Body of pancreas (tissue), 4 donors: ENCODE measurements around the gene UTS2. TPM values are rescaled to one million over a fixed set of nuclear protein-coding genes. Genes with fewer than 3 reads are reported as not detected.

ENCODE experiments used
- ATAC-seq: fragments of 150-250 bp; one replicate; pipeline ENCODE4 v1.9.1; 2016
- DNase-seq, 4 donors: peaks; one replicate each; pipeline ENCODE4 v3.0.0-alpha.2; 2019
- H3K27ac ChIP-seq, 4 donors: fragments of 200-600 bp; sonication (generic); 1 replicate in 3 of 4; 2 replicates in 1 of 4; pipeline versions ENCODE4 v1.5.1 to v1.6.1; 2016 to 2019; ENCODE audit warnings: mild to moderate bottlenecking in 1 of 4, mixed read lengths in 1 of 4, moderate library complexity in 1 of 4
- H3K27me3 ChIP-seq, 2 donors: fragments of 200-600 bp; sonication (generic); one replicate each; pipeline ENCODE4 v1.6.0; 2016; ENCODE audit warnings: mild to moderate bottlenecking in 1 of 2
- H3K36me3 ChIP-seq, 2 donors: fragments of 200-600 bp; sonication (generic); replicated peaks in 1 of 2; 2 replicates each; pipeline ENCODE4 v1.5.1; 2016; ENCODE audit warnings: low read depth in 2 of 2; ENCODE audit not compliant: insufficient read depth in 1 of 2
- H3K4me1 ChIP-seq: fragments of 200-600 bp; sonication (generic); one replicate; pipeline ENCODE4 v1.6.0; 2016
- H3K4me3 ChIP-seq, 2 donors: fragments of 200-600 bp; sonication (generic); 1 replicate in 1 of 2; 2 replicates in 1 of 2; pipeline ENCODE4 v1.5.1; 2016 to 2019
- H3K9me3 ChIP-seq, 3 donors: fragments of 200-600 bp; sonication (generic); 1 replicate in 2 of 3; 2 replicates in 1 of 3; pipeline ENCODE4 v1.5.1; 2016
- CTCF ChIP-seq, 7 experiments: fragments of 450-650 bp in 4 of 7; fragments of 200-600 bp in 3 of 7; sonication (generic) in 3 of 7; IDR thresholded peaks; one replicate each; pipeline ENCODE4 v1.5.1; 2016 to 2019; ENCODE audit warnings: antibody characterized with exemption in 7 of 7
- POLR2A ChIP-seq, 3 donors: fragments of 450-650 bp; IDR thresholded peaks; one replicate each; pipeline ENCODE4 v1.6.1; 2016; ENCODE audit warnings: antibody characterized with exemption in 3 of 3, mild to moderate bottlenecking in 2 of 3
- WGBS, 2 donors: methylation state at CpG; one replicate each; pipeline ENCODE4 v1.1.5; 2017; 5-methylcytosine and 5-hydroxymethylcytosine counted together
- intact Hi-C: fragments of 100-400 bp; cut with DNase I; formaldehyde crosslinking; loops from one replicate; pipeline ENCODE4 v1.15.1; 2023
- total RNA-seq, 2 donors: library from RNA; depleted of rRNA; stranded (reverse); fragments of >200 nt; gene quantifications; one replicate each; pipeline ENCODE4 v1.1.0, GENCODE V29; 2016

UTS2 gene
- total RNA-seq, 2 donors from 2014 or later = not detected

GRCh38 chr1:7865978-7866377 is 13.1 kb upstream of the UTS2 start:
- ATAC-seq (no peak), DNase-seq (no peak)
- H3K27ac ChIP-seq = no peak overlapping the region
- WGBS, 2 donors = 77 to 83% methylated on average over 7 to 16 of the region's 16 CpGs
- no peaks in the 10 kb centered on the region for H3K9me3 ChIP-seq
- intact Hi-C loops = no loop called here
- H3K4me3 ChIP-seq = no peak overlapping the region
- H3K27me3 ChIP-seq = peaks cover 0 to 5% of the 10 kb centered on the region in 2 donors
- no peaks in the 10 kb centered on the region for H3K4me1 ChIP-seq
- H3K36me3 ChIP-seq = no peaks in the 10 kb centered on the region
- TF ChIP-seq POLR2A (IDR thresholded peaks at IDR 0.05) = no peak
- TF ChIP-seq CTCF (IDR thresholded peaks at IDR 0.05) = no peak

GRCh38 chr1:7863756-7864328 is 11.0 kb upstream of the UTS2 start:
- Histone ChIP-seq H3K9me3 (no peaks in the 10 kb centered on the region), H3K4me3 (no peak overlapping the region), H3K4me1 (no peaks in the 10 kb centered on the region), H3K27ac (no peak overlapping the region), H3K36me3 (no peaks in the 10 kb centered on the region), H3K27me3 (peaks cover 0 to 5% of the 10 kb centered on the region in 2 donors)
- DNase-seq = no peak
- WGBS, 2 donors = 74 to 86% methylated on average over 10 to 16 of the region's 17 CpGs
- intact Hi-C loops = no loop called here
- ATAC-seq = no peak
- TF ChIP-seq POLR2A (IDR thresholded peaks at IDR 0.05) (no peak), CTCF (IDR thresholded peaks at IDR 0.05) (no peak)

GRCh38 chr1:7862211-7863060 is 9.6 kb upstream of the UTS2 start:
- no peak for ATAC-seq
- intact Hi-C loops = no loop called here
- TF ChIP-seq POLR2A (IDR thresholded peaks at IDR 0.05) (no peak), CTCF (IDR thresholded peaks at IDR 0.05) (no peak)
- no peak overlapping the region for H3K27ac ChIP-seq
- no peaks in the 10 kb centered on the region for H3K9me3 ChIP-seq
- H3K27me3 ChIP-seq = peaks cover 0 to 5% of the 10 kb centered on the region in 2 donors
- no peak for DNase-seq
- no peak overlapping the region for H3K4me3 ChIP-seq
- no peaks in the 10 kb centered on the region for H3K4me1 ChIP-seq
- 85 to 87% methylated on average over 16 to 17 of the region's 17 CpGs for WGBS, 2 donors
- H3K36me3 ChIP-seq = no peaks in the 10 kb centered on the region

GRCh38 chr1:7861452-7861851 is 8.6 kb upstream of the UTS2 start:
- no peak for TF ChIP-seq CTCF (IDR thresholded peaks at IDR 0.05)
- TF ChIP-seq POLR2A (IDR thresholded peaks at IDR 0.05) = no peak
- no peaks in the 10 kb centered on the region for H3K36me3 ChIP-seq
- WGBS, 2 donors = 91 to 93% methylated on average over 15 of the region's 15 CpGs
- ATAC-seq (no peak), DNase-seq (no peak)
- no peaks in the 10 kb centered on the region for H3K9me3 ChIP-seq
- H3K27me3 ChIP-seq = peaks cover 0 to 4% of the 10 kb centered on the region in 2 donors
- intact Hi-C loops = no loop called here
- no peak overlapping the region for H3K4me3 ChIP-seq
- H3K27ac ChIP-seq = no peak overlapping the region
- no peaks in the 10 kb centered on the region for H3K4me1 ChIP-seq
